A549 (cell line): ENCODE results near the gene IKZF4. TPM values are rescaled to one million over a fixed set of nuclear protein-coding genes. Genes with fewer than 3 reads are reported as not detected.

Experiments
- BCL3 ChIP-seq: fragments of >200 bp; sonication (Bioruptor Twin); formaldehyde crosslinking; IDR thresholded peaks from 3 replicates; pipeline ENCODE4 v1.6.1; 2016
- CEBPB ChIP-seq, 2 experiments: fragments of >200 bp in 1 of 2; sonication (Bioruptor Twin) in 1 of 2; formaldehyde crosslinking in 1 of 2; IDR thresholded peaks; 2 replicates each; pipeline ENCODE4 v1.6.1; 2012 to 2016
- CTCF ChIP-seq: fragments of >200 bp; sonication (Bioruptor Twin); formaldehyde crosslinking; IDR thresholded peaks from 3 replicates; pipeline ENCODE4 v1.5.1; 2016
- EHMT2 ChIP-seq: fragments of 200-600 bp; sonication (generic); IDR thresholded peaks from 2 replicates; pipeline ENCODE4 v1.6.1; 2016; ENCODE audit warnings: antibody characterized with exemption, low read depth, mild to moderate bottlenecking, moderate library complexity
- ELK1 ChIP-seq: fragments of 150-350 bp; IDR thresholded peaks from 2 replicates; pipeline ENCODE4 v1.6.1; 2014; ENCODE audit warnings: low read depth, mild to moderate bottlenecking, low read length
- FOSB ChIP-seq: fragments of 250-450 bp; sonication (Bioruptor Pico); IDR thresholded peaks from 2 replicates; pipeline ENCODE4 v1.5.0; 2020; ENCODE audit warnings: mild to moderate bottlenecking, moderate library complexity
- FOSL2 ChIP-seq, 2 experiments: fragments of 450-650 bp in 1 of 2; fragments of >200 bp in 1 of 2; sonication (Bioruptor Twin) in 1 of 2; formaldehyde crosslinking; IDR thresholded peaks; 2 replicates each; pipeline versions ENCODE4 v1.5.0 to v1.6.1; 2016 to 2020; ENCODE audit warnings: mild to moderate bottlenecking in 1 of 2, moderate library complexity in 1 of 2
- FOXS1 ChIP-seq: fragments of 250-450 bp; sonication (Bioruptor Pico); IDR thresholded peaks from 2 replicates; pipeline ENCODE4 v1.5.0; 2020; ENCODE audit warnings: mild to moderate bottlenecking, moderate library complexity
- GATA3 ChIP-seq: IDR thresholded peaks from 2 replicates; pipeline ENCODE4 v1.6.1; 2012; ENCODE audit warnings: borderline replicate concordance
- HEYL ChIP-seq: fragments of 250-450 bp; sonication (Bioruptor Pico); IDR thresholded peaks from 2 replicates; pipeline ENCODE4 v1.8.0; 2021; ENCODE audit warnings: mild to moderate bottlenecking, moderate library complexity
- HOXA7 ChIP-seq: fragments of 250-450 bp; sonication (Bioruptor Pico); IDR thresholded peaks from 2 replicates; pipeline ENCODE4 v1.5.0; 2020; ENCODE audit warnings: mild to moderate bottlenecking, moderate library complexity
- JUN ChIP-seq, 2 experiments: fragments of >200 bp; sonication (Bioruptor Twin); formaldehyde crosslinking; IDR thresholded peaks; 2 replicates in 1 of 2; 3 replicates in 1 of 2; pipeline ENCODE4 v1.6.1; 2016 to 2017
- JUNB ChIP-seq: fragments of >200 bp; sonication (Bioruptor Twin); formaldehyde crosslinking; IDR thresholded peaks from 2 replicates; pipeline ENCODE4 v1.6.1; 2016
- NPAS2 ChIP-seq: fragments of 250-450 bp; sonication (Bioruptor Pico); IDR thresholded peaks from 2 replicates; pipeline ENCODE4 v1.8.0; 2022; ENCODE audit warnings: mild to moderate bottlenecking, moderate library complexity, borderline replicate concordance
- PBX3 ChIP-seq: IDR thresholded peaks from 2 replicates; pipeline ENCODE4 v1.6.1; 2012
- PHF8 ChIP-seq: fragments of 200-600 bp; sonication (generic); IDR thresholded peaks from 2 replicates; pipeline ENCODE4 v1.6.1; 2016; ENCODE audit warnings: low read depth, mild to moderate bottlenecking, antibody characterized with exemption, moderate library complexity, borderline replicate concordance
- POLR2A ChIP-seq: IDR thresholded peaks from 2 replicates; pipeline ENCODE4 v1.6.1; 2012; ENCODE audit warnings: mild to moderate bottlenecking, low read length
- REST ChIP-seq: fragments of 200-600 bp; sonication (generic); IDR thresholded peaks from 2 replicates; pipeline ENCODE4 v1.6.1; 2016; ENCODE audit warnings: antibody characterized with exemption, mild to moderate bottlenecking, moderate library complexity
- RFX5 ChIP-seq: fragments of 450-650 bp; IDR thresholded peaks from 2 replicates; pipeline ENCODE4 v1.7.1; 2014; ENCODE audit warnings: antibody characterized with exemption, mild to moderate bottlenecking, moderate library complexity
- RNF2 ChIP-seq: fragments of 200-600 bp; sonication (generic); IDR thresholded peaks from 2 replicates; pipeline ENCODE4 v1.6.1; 2016; ENCODE audit warnings: low read depth, mild to moderate bottlenecking, antibody characterized with exemption, moderate library complexity, borderline replicate concordance
- SMC3 ChIP-seq: fragments of >200 bp; sonication (Bioruptor Twin); formaldehyde crosslinking; IDR thresholded peaks from 3 replicates; pipeline ENCODE4 v1.6.1; 2018; ENCODE audit warnings: inconsistent platforms
- TFCP2L1 ChIP-seq: fragments of 250-450 bp; sonication (Bioruptor Pico); IDR thresholded peaks from 2 replicates; pipeline ENCODE4 v1.5.0; 2021; ENCODE audit warnings: mild to moderate bottlenecking
- USF2 ChIP-seq: fragments of 450-650 bp; IDR thresholded peaks from 2 replicates; pipeline ENCODE4 v1.6.1; 2014; ENCODE audit warnings: antibody characterized with exemption
- polyA plus RNA-seq, 4 experiments: library from polyadenylated mRNA; depleted of rRNA in 3 of 4; stranded (reverse); fragments of >200 nt; fragmentation: RNase III in 1 of 4; extraction: RNeasy Plus Mini Kit Qiagen cat#74134 plus additional on column Dnase treatment in 1 of 4; gene quantifications; 2 replicates in 3 of 4; 3 replicates in 1 of 4; pipeline ENCODE4 v1.2.3, GENCODE V29; 2011 to 2017

The IKZF4 gene
- polyA plus RNA-seq, 2 of the 4 experiments (the other 2 are of a cell fraction): 2.0 TPM

GRCh38 chr12:55973599-55974307 is 47.1 kb upstream of the IKZF4 start, which contains the start of gene RAB5B (continued):
- TF ChIP-seq HEYL: no peak
- 0 out of 2 replicates have a peak, but pooled peaks have one; percentile 28 for TF ChIP-seq GATA3
- no peak for TF ChIP-seq JUNB
- no peak for TF ChIP-seq RNF2
- no peak for TF ChIP-seq ELK1
- peak; percentile 100 for TF ChIP-seq PBX3
- no peak for TF ChIP-seq REST
- no peak for TF ChIP-seq TFCP2L1
- peak in 1 of 2 experiments; percentile 71; a peak in 2 of 5 replicates for TF ChIP-seq JUN (IDR thresholded peaks at IDR 0.05)
- TF ChIP-seq RFX5: 0 out of 2 replicates have a peak, but pooled peaks have one; percentile 46
- 0 out of 3 replicates have a peak, but pooled peaks have one; percentile 35 for TF ChIP-seq BCL3
- TF ChIP-seq CTCF: no peak
- no peak for TF ChIP-seq FOXS1 (CRISPR knock-in tag)
- no peak for TF ChIP-seq EHMT2
- no peak for TF ChIP-seq SMC3
- no peak for TF ChIP-seq FOSB
- TF ChIP-seq FOSL2 (IDR thresholded peaks at IDR 0.05): no peak
- peak; percentile 76 for TF ChIP-seq FOSL2 (CRISPR knock-in tag; IDR thresholded peaks at IDR 0.05)
- peak; percentile 68 for TF ChIP-seq USF2
- no peak for TF ChIP-seq CEBPB (IDR thresholded peaks at IDR 0.05)
- TF ChIP-seq NPAS2 (CRISPR knock-in tag): no peak
- no peak for TF ChIP-seq HOXA7 (CRISPR knock-in tag)
- TF ChIP-seq PHF8: peak; percentile 92
- peak; percentile 84 for TF ChIP-seq POLR2A
